Breast epithelium (tissue), 3 donors: ENCODE results near the gene CCNE1.

Experiments used
- POLR2A ChIP-seq: fragments of 450-650 bp; IDR thresholded peaks from one replicate; pipeline ENCODE4 v1.6.1; 2016; ENCODE audit warnings: antibody characterized with exemption, mild to moderate bottlenecking, moderate library complexity
- POLR2AphosphoS5 ChIP-seq, 3 donors: sonication (generic); formaldehyde crosslinking; IDR thresholded peaks; one replicate each; pipeline ENCODE4 v1.6.1; 2017; ENCODE audit warnings: antibody characterized with exemption in 3 of 3
- TF ChIP-seq, protein P1 (sequence below), 3 donors: fragments of 450-650 bp; IDR thresholded peaks; one replicate each; pipeline ENCODE4 v1.5.1; 2016 to 2017; ENCODE audit warnings: antibody characterized with exemption in 3 of 3, mild to moderate bottlenecking in 3 of 3, moderate library complexity in 3 of 3

- TF ChIP-seq, protein P1, sequence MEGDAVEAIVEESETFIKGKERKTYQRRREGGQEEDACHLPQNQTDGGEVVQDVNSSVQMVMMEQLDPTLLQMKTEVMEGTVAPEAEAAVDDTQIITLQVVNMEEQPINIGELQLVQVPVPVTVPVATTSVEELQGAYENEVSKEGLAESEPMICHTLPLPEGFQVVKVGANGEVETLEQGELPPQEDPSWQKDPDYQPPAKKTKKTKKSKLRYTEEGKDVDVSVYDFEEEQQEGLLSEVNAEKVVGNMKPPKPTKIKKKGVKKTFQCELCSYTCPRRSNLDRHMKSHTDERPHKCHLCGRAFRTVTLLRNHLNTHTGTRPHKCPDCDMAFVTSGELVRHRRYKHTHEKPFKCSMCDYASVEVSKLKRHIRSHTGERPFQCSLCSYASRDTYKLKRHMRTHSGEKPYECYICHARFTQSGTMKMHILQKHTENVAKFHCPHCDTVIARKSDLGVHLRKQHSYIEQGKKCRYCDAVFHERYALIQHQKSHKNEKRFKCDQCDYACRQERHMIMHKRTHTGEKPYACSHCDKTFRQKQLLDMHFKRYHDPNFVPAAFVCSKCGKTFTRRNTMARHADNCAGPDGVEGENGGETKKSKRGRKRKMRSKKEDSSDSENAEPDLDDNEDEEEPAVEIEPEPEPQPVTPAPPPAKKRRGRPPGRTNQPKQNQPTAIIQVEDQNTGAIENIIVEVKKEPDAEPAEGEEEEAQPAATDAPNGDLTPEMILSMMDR (IDR thresholded peaks at IDR 0.05) = no peak
- TF ChIP-seq POLR2A (no peak), POLR2AphosphoS5 (IDR thresholded peaks at IDR 0.05) (no peak)
These were observed 44.6 kb upstream of the CCNE1 start for GRCh38 chr19:29767039-29767735.
